ENCODE data around the gene EPHA6.

DNA sequence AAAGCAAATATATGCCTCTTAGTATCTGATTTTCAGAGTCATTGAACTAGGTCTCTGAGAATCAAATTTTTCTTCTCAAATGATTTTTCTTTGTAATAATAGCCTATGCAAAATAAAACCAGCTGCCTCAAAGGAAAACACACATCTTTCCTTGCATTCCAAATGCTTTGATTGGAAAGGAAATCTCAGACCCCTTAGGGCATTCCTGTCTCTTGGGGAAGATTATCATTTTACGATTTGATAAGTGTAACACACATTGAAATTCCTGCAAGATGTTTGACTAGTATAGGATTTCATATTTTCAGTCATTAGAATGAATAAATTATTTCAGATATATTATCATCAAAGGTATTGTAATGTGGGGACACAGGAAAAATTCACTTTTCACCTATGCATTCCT lies 244.8 kb downstream of the EPHA6 start:
- TF ChIP-seq CTCF (IDR thresholded peaks at IDR 0.05): no peak
- TF ChIP-seq EZH2 (IDR thresholded peaks at IDR 0.05; ENCODE audit: borderline replicate concordance, insufficient read depth, low read depth, low read length, poor library complexity, severe bottlenecking): no peak

All from B cell (primary cell).